ENCODE data around the gene TMEM184C. TPM values are rescaled to one million over a fixed set of nuclear protein-coding genes. Genes with fewer than 3 reads are reported as not detected.
A peak's percentile ranks its signal among the peaks of the same experiment; 100 is the strongest.

Gene TMEM184C
- total RNA-seq, 1 donor from 2014 or later: 47.8 TPM

- Mint-ChIP-seq H3K4me3 (no peak overlapping the region), H3K27me3 (no peaks in the 10 kb centered on the region), H3K4me1 (ENCODE audit: unreplicated experiment) (peaks cover 16% of the 10 kb centered on the region), H3K9me3 (no peaks in the 10 kb centered on the region), H3K27ac (no peak overlapping the region), H3K36me3 (peaks cover 4% of the 10 kb centered on the region)
- TF ChIP-seq, protein P1, sequence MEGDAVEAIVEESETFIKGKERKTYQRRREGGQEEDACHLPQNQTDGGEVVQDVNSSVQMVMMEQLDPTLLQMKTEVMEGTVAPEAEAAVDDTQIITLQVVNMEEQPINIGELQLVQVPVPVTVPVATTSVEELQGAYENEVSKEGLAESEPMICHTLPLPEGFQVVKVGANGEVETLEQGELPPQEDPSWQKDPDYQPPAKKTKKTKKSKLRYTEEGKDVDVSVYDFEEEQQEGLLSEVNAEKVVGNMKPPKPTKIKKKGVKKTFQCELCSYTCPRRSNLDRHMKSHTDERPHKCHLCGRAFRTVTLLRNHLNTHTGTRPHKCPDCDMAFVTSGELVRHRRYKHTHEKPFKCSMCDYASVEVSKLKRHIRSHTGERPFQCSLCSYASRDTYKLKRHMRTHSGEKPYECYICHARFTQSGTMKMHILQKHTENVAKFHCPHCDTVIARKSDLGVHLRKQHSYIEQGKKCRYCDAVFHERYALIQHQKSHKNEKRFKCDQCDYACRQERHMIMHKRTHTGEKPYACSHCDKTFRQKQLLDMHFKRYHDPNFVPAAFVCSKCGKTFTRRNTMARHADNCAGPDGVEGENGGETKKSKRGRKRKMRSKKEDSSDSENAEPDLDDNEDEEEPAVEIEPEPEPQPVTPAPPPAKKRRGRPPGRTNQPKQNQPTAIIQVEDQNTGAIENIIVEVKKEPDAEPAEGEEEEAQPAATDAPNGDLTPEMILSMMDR (conservative IDR thresholded peaks at IDR 0.05): no peak
- DNase-seq (ENCODE audit: extremely low spot score, unreplicated experiment): no peak
Observed at GRCh38 chr4:147591106-147591505, 26.1 kb upstream of the TMEM184C start.

GRCh38 chr4:147594107-147594506 is 23.1 kb upstream of the TMEM184C start:
- Mint-ChIP-seq H3K36me3 (peaks cover 4% of the 10 kb centered on the region), H3K27me3 (no peaks in the 10 kb centered on the region), H3K9me3 (no peaks in the 10 kb centered on the region), H3K4me3 (no peak overlapping the region), H3K4me1 (ENCODE audit: unreplicated experiment) (peaks cover 10% of the 10 kb centered on the region), H3K27ac (no peak overlapping the region)
- TF ChIP-seq, protein P1 (conservative IDR thresholded peaks at IDR 0.05): no peak
- DNase-seq (ENCODE audit: extremely low spot score, unreplicated experiment): no peak

GRCh38 chr4:147594578-147594977 is 22.6 kb upstream of the TMEM184C start:
- Mint-ChIP-seq H3K27ac (no peak overlapping the region), H3K4me1 (ENCODE audit: unreplicated experiment) (peaks cover 9% of the 10 kb centered on the region), H3K36me3 (peaks cover 4% of the 10 kb centered on the region), H3K27me3 (no peaks in the 10 kb centered on the region), H3K4me3 (no peak overlapping the region), H3K9me3 (no peaks in the 10 kb centered on the region)
- DNase-seq (ENCODE audit: extremely low spot score, unreplicated experiment): no peak
- TF ChIP-seq, protein P1 (conservative IDR thresholded peaks at IDR 0.05): no peak

GRCh38 chr4:147596377-147596776 is 20.8 kb upstream of the TMEM184C start:
- TF ChIP-seq, protein P1 (conservative IDR thresholded peaks at IDR 0.05): peak; percentile 20
- H3K27ac Mint-ChIP-seq: no peak overlapping the region
- H3K36me3 Mint-ChIP-seq: peaks cover 4% of the 10 kb centered on the region
- H3K27me3 Mint-ChIP-seq: no peaks in the 10 kb centered on the region
- peaks cover 4% of the 10 kb centered on the region for H3K4me1 Mint-ChIP-seq (ENCODE audit: unreplicated experiment)
- H3K4me3 Mint-ChIP-seq: no peak overlapping the region
- H3K9me3 Mint-ChIP-seq: no peaks in the 10 kb centered on the region
- DNase-seq (ENCODE audit: extremely low spot score, unreplicated experiment): no peak

GRCh38 chr4:147596981-147597380 is 20.2 kb upstream of the TMEM184C start:
- TF ChIP-seq, protein P1 (conservative IDR thresholded peaks at IDR 0.05): no peak
- no peaks in the 10 kb centered on the region for H3K27me3 Mint-ChIP-seq
- H3K4me1 Mint-ChIP-seq (ENCODE audit: unreplicated experiment): peaks cover 4% of the 10 kb centered on the region
- H3K36me3 Mint-ChIP-seq: peaks cover 4% of the 10 kb centered on the region
- H3K27ac Mint-ChIP-seq: no peak overlapping the region
- no peaks in the 10 kb centered on the region for H3K9me3 Mint-ChIP-seq
- DNase-seq (ENCODE audit: extremely low spot score, unreplicated experiment): no peak
- no peak overlapping the region for H3K4me3 Mint-ChIP-seq

GRCh38 chr4:147597561-147597960 is 19.6 kb upstream of the TMEM184C start:
- Mint-ChIP-seq H3K4me1 (ENCODE audit: unreplicated experiment) (peaks cover 4% of the 10 kb centered on the region), H3K36me3 (peaks cover 4% of the 10 kb centered on the region), H3K9me3 (no peaks in the 10 kb centered on the region), H3K27ac (no peak overlapping the region), H3K27me3 (no peaks in the 10 kb centered on the region), H3K4me3 (no peak overlapping the region)
- DNase-seq (ENCODE audit: extremely low spot score, unreplicated experiment): no peak
- TF ChIP-seq, protein P1 (conservative IDR thresholded peaks at IDR 0.05): no peak

Measured in type B pancreatic cell (in vitro differentiated cells).